ENCODE data around the gene MRPL12.

Gene MRPL12

DNA sequence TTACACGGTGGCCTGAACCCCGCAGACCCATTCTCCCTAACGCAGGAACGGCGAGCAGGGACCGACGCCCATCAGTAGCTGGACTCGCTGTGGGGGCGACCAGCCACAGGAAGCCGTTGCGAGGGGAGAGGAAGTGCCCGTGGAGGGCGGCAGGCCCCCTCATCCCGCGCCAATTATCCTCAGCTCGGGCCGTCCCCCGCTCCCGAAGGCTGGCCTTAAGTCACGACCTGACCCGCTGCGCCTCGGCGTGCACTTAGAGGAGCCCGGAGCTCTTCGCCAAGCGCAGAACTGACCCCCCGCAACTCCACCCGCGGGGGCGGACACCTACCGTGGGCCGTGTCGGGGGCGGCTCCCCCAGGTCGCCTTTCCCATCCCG lies 20.0 kb upstream of the MRPL12 start:
- H3K27ac ChIP-seq (ENCODE audit: extremely low read depth, low read depth, low read length), result peak overlapping the region; percentile 82
- peak overlapping the region; percentile 92 for H3K4me3 ChIP-seq (ENCODE audit: low read depth, low read length)
- H3K36me3 ChIP-seq (ENCODE audit: control insufficient read depth in 2 of 2, insufficient read depth in 1 of 2, low read length in 2 of 2), result peaks cover 6 to 49% of the 10 kb centered on the region in 2 experiments; a peak in 2 of 3 replicates
- no peaks in the 10 kb centered on the region for H3K9me3 ChIP-seq (ENCODE audit: control insufficient read depth, insufficient read depth, low read depth, low read length)
- CTCF ChIA-PET, result interaction anchor here (0.6 to 2.2 kb wide), 7 partner anchors 8 to 263 kb away, joined by 3 to 9 read pairs (median 5); no protein-coding TSS in a partner anchor
- POLR2A ChIA-PET, result interaction anchor here (0.5 to 6.6 kb wide), 32 partner anchors 8 to 354 kb away, joined by 3 to 109 read pairs (median 4); partner anchors contain the start of genes ACTG1, CCDC137, DCXR and FAAP100
- peaks cover 4% of the 10 kb centered on the region for H3K4me1 ChIP-seq (ENCODE audit: control insufficient read depth, insufficient read depth, low read length)
- no peak for TF ChIP-seq ZNF202 (tag by site-specific recombination; IDR thresholded peaks at IDR 0.05; ENCODE audit: borderline replicate concordance)
- no peak for TF ChIP-seq ZNF138 (tag by site-specific recombination; IDR thresholded peaks at IDR 0.05; ENCODE audit: borderline replicate concordance)
- TF ChIP-seq ZNF146 (tag by site-specific recombination; IDR thresholded peaks at IDR 0.05), result peak; percentile 20; the same call in 1 of the 2 replicates
- no peak for TF ChIP-seq ZNF658 (tag by site-specific recombination; IDR thresholded peaks at IDR 0.05)
- TF ChIP-seq, protein P1, sequence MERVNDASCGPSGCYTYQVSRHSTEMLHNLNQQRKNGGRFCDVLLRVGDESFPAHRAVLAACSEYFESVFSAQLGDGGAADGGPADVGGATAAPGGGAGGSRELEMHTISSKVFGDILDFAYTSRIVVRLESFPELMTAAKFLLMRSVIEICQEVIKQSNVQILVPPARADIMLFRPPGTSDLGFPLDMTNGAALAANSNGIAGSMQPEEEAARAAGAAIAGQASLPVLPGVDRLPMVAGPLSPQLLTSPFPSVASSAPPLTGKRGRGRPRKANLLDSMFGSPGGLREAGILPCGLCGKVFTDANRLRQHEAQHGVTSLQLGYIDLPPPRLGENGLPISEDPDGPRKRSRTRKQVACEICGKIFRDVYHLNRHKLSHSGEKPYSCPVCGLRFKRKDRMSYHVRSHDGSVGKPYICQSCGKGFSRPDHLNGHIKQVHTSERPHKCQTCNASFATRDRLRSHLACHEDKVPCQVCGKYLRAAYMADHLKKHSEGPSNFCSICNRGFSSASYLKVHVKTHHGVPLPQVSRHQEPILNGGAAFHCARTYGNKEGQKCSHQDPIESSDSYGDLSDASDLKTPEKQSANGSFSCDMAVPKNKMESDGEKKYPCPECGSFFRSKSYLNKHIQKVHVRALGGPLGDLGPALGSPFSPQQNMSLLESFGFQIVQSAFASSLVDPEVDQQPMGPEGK (tag by site-specific recombination; IDR thresholded peaks at IDR 0.05), result no peak
- TF ChIP-seq SP2 (tag by site-specific recombination; IDR thresholded peaks at IDR 0.05), result no peak
- 0 out of 2 replicates have a peak, but pooled peaks have one; percentile 43 for TF ChIP-seq ZNF785 (tag by site-specific recombination; IDR thresholded peaks at IDR 0.05)
- peak; percentile 100 for TF ChIP-seq GLIS2 (tag by site-specific recombination; IDR thresholded peaks at IDR 0.05)
- TF ChIP-seq ZNF548 (tag by site-specific recombination; IDR thresholded peaks at IDR 0.05), result no peak
- TF ChIP-seq ZNF600 (tag by site-specific recombination; IDR thresholded peaks at IDR 0.05), result 0 out of 2 replicates have a peak, but pooled peaks have one; percentile 22
- no peak for TF ChIP-seq ZEB2 (tag by site-specific recombination; IDR thresholded peaks at IDR 0.05)
- TF ChIP-seq ZNF48 (tag by site-specific recombination; IDR thresholded peaks at IDR 0.05), result no peak
- TF ChIP-seq ZNF571 (tag by site-specific recombination; IDR thresholded peaks at IDR 0.05), result no peak
- TF ChIP-seq, protein P2, sequence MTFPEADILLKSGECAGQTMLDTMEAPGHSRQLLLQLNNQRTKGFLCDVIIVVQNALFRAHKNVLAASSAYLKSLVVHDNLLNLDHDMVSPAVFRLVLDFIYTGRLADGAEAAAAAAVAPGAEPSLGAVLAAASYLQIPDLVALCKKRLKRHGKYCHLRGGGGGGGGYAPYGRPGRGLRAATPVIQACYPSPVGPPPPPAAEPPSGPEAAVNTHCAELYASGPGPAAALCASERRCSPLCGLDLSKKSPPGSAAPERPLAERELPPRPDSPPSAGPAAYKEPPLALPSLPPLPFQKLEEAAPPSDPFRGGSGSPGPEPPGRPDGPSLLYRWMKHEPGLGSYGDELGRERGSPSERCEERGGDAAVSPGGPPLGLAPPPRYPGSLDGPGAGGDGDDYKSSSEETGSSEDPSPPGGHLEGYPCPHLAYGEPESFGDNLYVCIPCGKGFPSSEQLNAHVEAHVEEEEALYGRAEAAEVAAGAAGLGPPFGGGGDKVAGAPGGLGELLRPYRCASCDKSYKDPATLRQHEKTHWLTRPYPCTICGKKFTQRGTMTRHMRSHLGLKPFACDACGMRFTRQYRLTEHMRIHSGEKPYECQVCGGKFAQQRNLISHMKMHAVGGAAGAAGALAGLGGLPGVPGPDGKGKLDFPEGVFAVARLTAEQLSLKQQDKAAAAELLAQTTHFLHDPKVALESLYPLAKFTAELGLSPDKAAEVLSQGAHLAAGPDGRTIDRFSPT (tag by site-specific recombination; IDR thresholded peaks at IDR 0.05), result peak; percentile 51; the same call in 1 of the 2 replicates
- TF ChIP-seq YY2 (tag by site-specific recombination; IDR thresholded peaks at IDR 0.05), result no peak
- TF ChIP-seq, protein P3, sequence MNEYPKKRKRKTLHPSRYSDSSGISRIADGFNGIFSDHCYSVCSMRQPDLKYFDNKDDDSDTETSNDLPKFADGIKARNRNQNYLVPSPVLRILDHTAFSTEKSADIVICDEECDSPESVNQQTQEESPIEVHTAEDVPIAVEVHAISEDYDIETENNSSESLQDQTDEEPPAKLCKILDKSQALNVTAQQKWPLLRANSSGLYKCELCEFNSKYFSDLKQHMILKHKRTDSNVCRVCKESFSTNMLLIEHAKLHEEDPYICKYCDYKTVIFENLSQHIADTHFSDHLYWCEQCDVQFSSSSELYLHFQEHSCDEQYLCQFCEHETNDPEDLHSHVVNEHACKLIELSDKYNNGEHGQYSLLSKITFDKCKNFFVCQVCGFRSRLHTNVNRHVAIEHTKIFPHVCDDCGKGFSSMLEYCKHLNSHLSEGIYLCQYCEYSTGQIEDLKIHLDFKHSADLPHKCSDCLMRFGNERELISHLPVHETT (tag by site-specific recombination; IDR thresholded peaks at IDR 0.05), result no peak
- no peak for TF ChIP-seq ZNF184 (tag by site-specific recombination; IDR thresholded peaks at IDR 0.05)
- peak; percentile 51; the same call in 1 of the 2 replicates for TF ChIP-seq ZSCAN30 (tag by site-specific recombination; IDR thresholded peaks at IDR 0.05)
- TF ChIP-seq, protein P4, sequence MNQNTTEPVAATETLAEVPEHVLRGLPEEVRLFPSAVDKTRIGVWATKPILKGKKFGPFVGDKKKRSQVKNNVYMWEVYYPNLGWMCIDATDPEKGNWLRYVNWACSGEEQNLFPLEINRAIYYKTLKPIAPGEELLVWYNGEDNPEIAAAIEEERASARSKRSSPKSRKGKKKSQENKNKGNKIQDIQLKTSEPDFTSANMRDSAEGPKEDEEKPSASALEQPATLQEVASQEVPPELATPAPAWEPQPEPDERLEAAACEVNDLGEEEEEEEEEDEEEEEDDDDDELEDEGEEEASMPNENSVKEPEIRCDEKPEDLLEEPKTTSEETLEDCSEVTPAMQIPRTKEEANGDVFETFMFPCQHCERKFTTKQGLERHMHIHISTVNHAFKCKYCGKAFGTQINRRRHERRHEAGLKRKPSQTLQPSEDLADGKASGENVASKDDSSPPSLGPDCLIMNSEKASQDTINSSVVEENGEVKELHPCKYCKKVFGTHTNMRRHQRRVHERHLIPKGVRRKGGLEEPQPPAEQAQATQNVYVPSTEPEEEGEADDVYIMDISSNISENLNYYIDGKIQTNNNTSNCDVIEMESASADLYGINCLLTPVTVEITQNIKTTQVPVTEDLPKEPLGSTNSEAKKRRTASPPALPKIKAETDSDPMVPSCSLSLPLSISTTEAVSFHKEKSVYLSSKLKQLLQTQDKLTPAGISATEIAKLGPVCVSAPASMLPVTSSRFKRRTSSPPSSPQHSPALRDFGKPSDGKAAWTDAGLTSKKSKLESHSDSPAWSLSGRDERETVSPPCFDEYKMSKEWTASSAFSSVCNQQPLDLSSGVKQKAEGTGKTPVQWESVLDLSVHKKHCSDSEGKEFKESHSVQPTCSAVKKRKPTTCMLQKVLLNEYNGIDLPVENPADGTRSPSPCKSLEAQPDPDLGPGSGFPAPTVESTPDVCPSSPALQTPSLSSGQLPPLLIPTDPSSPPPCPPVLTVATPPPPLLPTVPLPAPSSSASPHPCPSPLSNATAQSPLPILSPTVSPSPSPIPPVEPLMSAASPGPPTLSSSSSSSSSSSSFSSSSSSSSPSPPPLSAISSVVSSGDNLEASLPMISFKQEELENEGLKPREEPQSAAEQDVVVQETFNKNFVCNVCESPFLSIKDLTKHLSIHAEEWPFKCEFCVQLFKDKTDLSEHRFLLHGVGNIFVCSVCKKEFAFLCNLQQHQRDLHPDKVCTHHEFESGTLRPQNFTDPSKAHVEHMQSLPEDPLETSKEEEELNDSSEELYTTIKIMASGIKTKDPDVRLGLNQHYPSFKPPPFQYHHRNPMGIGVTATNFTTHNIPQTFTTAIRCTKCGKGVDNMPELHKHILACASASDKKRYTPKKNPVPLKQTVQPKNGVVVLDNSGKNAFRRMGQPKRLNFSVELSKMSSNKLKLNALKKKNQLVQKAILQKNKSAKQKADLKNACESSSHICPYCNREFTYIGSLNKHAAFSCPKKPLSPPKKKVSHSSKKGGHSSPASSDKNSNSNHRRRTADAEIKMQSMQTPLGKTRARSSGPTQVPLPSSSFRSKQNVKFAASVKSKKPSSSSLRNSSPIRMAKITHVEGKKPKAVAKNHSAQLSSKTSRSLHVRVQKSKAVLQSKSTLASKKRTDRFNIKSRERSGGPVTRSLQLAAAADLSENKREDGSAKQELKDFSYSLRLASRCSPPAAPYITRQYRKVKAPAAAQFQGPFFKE (tag by site-specific recombination; IDR thresholded peaks at IDR 0.05; ENCODE audit: borderline replicate concordance), result 0 out of 2 replicates have a peak, but pooled peaks have one; percentile 62
- no peak for TF ChIP-seq ZNF76 (tag by site-specific recombination; IDR thresholded peaks at IDR 0.05; ENCODE audit: borderline replicate concordance, low read depth)
- TF ChIP-seq, protein P5, sequence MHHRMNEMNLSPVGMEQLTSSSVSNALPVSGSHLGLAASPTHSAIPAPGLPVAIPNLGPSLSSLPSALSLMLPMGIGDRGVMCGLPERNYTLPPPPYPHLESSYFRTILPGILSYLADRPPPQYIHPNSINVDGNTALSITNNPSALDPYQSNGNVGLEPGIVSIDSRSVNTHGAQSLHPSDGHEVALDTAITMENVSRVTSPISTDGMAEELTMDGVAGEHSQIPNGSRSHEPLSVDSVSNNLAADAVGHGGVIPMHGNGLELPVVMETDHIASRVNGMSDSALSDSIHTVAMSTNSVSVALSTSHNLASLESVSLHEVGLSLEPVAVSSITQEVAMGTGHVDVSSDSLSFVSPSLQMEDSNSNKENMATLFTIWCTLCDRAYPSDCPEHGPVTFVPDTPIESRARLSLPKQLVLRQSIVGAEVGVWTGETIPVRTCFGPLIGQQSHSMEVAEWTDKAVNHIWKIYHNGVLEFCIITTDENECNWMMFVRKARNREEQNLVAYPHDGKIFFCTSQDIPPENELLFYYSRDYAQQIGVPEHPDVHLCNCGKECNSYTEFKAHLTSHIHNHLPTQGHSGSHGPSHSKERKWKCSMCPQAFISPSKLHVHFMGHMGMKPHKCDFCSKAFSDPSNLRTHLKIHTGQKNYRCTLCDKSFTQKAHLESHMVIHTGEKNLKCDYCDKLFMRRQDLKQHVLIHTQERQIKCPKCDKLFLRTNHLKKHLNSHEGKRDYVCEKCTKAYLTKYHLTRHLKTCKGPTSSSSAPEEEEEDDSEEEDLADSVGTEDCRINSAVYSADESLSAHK (tag by site-specific recombination; IDR thresholded peaks at IDR 0.05), result peak; percentile 43; the same call in 1 of the 2 replicates
- TF ChIP-seq ZSCAN5A (tag by site-specific recombination; IDR thresholded peaks at IDR 0.05), result no peak
- TF ChIP-seq ZBTB17 (tag by site-specific recombination; IDR thresholded peaks at IDR 0.05), result no peak

Measured in HEK293 (cell line).